GM13976 (cell line): Measurements from ENCODE around the gene CLTB.

ENCODE experiments used
- DNase-seq: peaks from one replicate; pipeline ENCODE4 v3.0.0; 2012; ENCODE audit warnings: low spot score
- in situ Hi-C: fragments of 300-500 bp; cut with MboI; formaldehyde crosslinking; loops from one replicate; pipeline ENCODE4 v1.12.0; 2022; ENCODE audit warnings: low sequenced_read_pairs, mixed read lengths, inconsistent platforms; ENCODE audit not compliant: unreplicated experiment
- TF ChIP-seq, protein P1 (sequence below): IDR thresholded peaks from 2 replicates; pipeline ENCODE4 v1.5.1; 2012; ENCODE audit warnings: borderline replicate concordance, mild to moderate bottlenecking; ENCODE audit not compliant: insufficient read depth; ENCODE audit errors: extremely low read depth, missing control alignments, control extremely low read depth

The CLTB gene

DNA sequence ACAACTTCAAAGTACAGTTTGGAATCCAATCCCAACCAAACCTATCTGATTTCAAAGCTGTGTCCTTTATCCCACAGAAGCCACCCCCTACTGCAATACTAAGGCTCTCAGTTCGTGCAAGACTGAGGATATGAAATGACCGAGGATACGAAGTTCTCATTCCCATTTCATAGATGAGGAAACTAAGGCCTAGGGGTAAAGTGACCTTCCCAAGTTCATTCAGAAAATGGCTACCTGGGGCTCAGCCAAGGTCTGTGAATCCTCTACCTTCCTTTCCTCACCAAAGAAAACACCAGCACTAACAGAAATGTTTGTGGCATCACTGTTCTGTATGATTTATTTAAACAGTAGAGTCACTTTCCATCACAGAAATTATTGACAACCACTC, 60.2 kb downstream of the CLTB start:
- no peak for DNase-seq
- in situ Hi-C loops: no loop called here
- TF ChIP-seq, protein P1, sequence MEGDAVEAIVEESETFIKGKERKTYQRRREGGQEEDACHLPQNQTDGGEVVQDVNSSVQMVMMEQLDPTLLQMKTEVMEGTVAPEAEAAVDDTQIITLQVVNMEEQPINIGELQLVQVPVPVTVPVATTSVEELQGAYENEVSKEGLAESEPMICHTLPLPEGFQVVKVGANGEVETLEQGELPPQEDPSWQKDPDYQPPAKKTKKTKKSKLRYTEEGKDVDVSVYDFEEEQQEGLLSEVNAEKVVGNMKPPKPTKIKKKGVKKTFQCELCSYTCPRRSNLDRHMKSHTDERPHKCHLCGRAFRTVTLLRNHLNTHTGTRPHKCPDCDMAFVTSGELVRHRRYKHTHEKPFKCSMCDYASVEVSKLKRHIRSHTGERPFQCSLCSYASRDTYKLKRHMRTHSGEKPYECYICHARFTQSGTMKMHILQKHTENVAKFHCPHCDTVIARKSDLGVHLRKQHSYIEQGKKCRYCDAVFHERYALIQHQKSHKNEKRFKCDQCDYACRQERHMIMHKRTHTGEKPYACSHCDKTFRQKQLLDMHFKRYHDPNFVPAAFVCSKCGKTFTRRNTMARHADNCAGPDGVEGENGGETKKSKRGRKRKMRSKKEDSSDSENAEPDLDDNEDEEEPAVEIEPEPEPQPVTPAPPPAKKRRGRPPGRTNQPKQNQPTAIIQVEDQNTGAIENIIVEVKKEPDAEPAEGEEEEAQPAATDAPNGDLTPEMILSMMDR: no peak

DNA sequence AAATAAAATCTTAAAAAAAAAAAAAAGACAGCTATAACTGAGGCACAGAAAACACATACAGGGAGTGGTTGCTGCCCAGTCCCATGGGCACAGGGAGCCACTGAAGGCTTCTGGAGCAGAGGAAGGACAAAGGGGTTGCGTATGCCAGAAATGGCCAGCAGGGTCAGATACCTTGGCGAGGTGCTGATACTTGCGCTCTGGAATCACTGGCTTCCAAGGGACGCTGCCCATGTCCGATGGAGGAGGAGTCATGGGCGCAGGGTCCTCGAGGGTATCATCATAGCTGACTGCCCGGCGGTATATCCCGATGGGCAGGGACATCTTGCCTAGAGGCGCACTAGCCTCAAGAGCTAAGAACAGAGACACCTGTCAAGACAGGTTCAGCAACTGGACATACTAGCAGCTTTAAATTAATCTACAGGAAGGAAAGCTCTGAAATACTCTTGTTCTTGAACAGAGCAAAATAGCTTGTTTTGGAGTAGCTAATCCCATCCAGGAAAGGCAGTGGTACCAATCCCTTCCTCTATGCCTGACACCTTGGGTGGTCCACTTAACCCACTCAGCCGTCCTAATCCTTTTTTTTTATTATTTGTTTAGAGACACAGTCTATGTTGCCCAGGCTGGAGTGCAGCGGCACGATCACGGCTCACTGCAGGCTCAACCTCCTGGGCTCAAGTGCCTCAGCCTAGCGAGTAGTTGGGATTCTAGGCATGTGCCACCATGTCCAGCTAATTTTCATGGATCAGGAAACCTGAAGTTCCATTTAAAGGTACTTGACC, 60.8 kb downstream of the CLTB start:
- TF ChIP-seq, protein P1: no peak
- no peak for DNase-seq
- in situ Hi-C loops: no loop called here

DNA sequence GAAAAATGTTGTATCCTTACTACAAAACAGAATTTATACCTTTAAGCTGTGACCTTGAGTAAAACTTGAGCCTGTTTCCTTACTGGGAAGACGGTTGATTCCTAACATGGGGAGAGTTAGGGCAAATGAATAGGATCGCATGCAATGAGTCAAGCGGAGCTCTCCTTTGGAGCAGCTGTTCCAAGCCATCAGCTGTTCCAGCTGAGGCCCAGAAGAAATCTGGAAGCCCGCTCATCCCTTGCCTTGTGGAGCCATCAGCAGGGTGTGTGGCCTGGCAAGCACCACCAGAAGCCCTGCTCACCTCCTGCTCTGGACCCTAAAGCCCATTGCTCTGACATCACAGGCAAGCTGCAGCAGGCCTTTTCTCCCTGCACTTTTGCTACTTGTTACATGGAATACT, 62.8 kb downstream of the CLTB start:
- in situ Hi-C loops: no loop called here
- no peak for DNase-seq
- TF ChIP-seq, protein P1: no peak

DNA sequence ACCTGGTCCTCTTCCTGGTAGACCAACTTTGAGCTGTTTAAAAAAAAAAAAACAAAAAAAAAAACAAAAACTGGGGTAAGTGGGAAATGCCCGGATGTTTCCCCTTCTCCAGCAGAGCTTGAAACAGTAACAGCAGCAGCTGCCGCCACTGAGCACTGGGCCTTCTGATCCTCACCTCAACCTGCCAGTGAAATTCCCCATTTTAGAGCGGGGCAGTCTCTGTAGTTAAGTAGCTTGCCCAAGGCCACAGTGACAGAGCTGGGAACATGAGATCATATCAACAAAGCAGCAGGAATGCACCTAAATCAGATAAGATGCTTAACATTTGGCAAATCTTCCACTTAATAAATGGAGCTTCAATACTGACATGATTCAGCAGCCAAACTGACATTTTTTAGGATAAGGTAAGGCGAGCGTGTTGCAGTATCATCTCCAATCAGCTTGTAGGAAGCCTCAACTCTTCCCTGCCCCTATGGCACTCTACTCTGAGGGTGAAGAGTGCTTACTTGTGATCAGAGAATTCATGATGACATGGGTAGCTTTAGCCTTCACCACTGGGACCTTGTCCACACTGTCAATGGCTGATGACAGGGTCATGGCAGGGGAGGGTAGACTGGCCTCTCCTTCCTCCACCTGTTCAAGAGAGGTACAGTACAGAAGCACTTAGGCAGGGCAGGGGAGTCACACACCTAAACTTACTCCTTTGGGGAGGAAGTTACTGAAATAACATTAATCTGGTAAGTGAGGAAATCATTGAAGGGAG, 64.0 kb downstream of the CLTB start:
- no peak for DNase-seq
- in situ Hi-C loops: no loop called here
- TF ChIP-seq, protein P1: no peak

DNA sequence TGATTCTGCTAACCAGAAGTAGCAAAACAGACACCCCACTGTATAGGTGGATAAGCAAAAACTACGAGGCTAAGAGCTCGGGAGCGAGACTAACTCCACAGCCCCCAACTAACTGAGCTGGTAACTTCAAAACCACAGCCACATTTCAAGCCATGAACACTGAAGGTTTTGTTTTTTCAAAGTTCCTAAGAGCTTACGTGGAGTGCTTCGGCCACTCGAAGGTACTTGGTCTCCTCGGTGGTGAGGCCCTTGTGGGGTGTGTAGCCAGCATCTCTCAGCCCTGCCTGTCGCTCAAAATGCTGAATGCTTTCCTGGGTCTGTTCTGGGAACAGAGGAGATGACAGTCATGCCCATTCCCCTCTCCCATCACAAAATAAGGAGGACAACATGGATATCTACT, 65.9 kb downstream of the CLTB start:
- in situ Hi-C loops: no loop called here
- DNase-seq: no peak
- TF ChIP-seq, protein P1: no peak

DNA sequence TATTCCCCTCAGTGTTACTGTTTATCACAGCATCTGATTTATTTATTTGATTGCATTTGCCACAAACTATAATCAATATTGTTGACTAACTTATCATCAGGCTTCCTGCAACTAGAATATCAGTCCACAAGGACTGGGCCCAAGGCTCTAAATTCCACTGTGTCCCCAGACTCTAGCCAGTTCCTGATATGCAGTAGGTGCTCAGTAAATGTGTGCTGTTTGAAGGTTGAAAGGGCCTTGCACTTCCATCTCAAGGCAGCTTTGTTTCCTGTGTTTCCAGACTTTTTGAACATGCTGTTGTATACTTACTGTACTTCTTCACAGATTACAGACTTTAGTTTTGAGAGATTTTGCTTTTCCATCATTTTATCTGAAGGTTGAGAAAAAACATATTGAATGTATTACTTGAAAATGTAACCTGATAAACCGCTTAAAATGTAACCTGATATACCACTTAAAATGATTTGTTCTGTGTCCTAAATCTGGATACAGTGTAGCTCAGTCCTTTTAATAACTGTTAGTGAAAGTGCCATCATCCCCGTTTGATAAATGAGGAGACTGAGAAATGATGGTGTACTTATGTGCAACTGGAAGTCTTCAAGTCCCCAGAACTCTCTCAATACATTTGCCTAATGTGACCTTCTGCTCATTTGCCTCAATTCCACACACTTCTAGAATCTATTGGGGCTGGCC, 73.4 kb downstream of the CLTB start:
- no peak for DNase-seq
- in situ Hi-C loops: no loop called here
- TF ChIP-seq, protein P1: no peak
